GM19025 (cell line): Measurements from ENCODE around the gene MIAT.

Source experiments
- ATAC-seq: cut with Tn5 transposase; IDR thresholded peaks from one replicate; pipeline ENCODE4 v1.9.1; 2021; ENCODE audit warnings: mild to moderate bottlenecking, low read depth, moderate library complexity; ENCODE audit not compliant: unreplicated experiment

The MIAT gene

DNA sequence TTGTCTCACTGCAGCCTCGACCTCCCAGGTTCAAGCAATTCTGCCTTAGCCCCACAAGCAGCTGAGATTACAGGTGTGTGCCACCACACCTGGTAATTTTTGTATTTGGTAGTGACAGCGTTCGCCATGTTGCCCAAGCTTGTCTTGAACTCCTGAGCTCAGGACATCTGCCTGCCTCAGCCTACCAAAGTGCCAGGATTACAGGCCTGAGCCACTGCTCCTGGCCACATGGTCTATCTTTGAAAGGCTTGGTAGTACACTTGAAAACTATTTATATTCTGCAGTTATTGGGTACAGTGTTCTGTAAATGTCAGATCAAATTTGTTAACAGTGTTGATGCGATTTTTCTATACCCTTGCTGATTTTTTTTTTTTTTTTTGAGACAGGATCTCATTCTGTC is 26.1 kb upstream of the MIAT start:
- no peak for ATAC-seq

DNA sequence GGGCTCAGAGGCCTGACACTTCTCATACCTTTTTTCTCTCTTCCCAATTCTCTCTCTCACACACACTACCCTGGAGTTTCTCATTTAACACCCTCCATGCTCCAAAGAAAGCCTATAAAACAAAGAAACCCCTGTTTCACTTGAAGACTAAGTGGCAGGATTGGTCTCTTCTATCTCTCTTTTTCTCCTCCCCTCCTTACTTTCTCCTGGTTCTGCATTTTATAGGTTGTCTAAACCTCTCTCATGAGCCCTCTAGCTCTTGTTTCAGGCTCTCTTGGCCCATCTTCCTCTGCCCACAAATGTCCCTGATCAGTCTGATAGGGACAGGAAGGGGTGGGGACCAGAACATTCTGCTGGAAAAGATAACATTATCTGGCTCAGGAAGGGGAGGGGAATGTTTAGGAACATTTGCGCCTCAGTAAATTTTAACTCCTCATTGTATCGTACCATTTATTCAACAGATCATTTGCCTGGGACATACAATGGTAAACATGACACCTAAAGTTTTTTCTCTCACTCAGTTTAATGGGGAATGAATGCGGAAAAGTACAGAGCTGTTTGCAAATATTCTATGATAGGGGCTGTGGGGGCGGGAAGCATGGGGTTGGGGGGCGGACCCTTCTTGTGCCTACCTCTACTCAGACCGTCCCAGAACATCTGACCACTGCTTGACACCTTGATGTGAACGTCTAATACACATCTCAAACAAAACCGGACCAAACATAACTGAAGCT is 24.8 kb upstream of the MIAT start:
- no peak for ATAC-seq

DNA sequence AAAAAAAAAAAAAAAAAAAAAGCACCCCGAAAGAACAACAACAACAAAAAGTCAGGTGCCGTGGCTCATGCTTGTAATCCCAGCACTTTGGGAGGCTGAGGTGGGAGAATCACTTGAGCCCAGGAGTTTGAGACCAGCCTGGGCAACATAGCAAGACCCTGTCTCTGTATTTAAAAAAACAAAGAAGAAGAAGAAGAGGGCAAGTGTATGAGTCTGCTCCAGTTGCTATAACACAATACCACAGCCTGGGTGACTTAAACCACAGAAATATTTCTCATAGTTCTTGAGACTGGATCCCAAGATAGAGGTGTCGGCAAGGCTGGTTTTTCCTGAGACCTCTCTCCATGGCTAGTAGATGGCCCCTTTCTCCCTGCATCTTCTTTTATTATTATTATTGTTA is 23.2 kb upstream of the MIAT start:
- ATAC-seq: no peak

DNA sequence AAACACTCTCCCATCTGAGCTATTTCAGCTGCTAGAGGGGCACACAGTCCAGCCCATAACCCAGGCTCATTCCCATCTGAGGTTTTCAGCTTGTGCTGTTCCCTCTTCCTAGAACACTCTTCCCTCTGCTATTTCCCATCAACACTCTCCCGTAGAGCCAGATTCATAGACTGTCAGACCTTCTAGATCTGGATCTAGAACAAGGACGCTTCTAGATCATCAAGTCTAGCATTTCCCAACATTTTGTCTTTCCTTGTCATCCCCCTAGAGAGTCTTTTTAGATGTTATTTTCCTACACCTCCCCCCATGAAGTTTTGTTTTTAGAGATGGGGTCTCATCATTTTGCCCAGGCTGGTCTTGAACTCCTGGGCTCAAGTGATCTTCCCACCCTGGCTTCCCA is 22.3 kb upstream of the MIAT start:
- no peak for ATAC-seq

DNA sequence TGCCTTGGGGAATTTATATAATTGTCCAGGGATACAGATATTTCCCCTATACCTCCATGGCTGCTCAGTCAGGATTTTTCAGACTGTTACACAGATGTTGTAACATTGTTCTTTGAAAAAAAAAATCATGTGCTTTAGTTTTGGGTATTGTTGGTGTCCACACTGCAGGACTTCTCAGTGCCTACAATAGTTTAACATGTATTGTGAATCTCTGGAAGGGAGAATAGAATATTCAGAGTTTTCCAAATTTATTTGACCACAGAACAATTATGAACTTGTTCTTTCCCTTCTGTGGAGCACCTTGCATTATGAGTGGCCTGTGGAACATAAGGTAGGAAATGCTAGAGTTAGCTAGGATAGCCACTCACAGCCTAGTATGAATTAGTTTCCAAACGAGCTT is 21.1 kb upstream of the MIAT start:
- no peak for ATAC-seq

DNA sequence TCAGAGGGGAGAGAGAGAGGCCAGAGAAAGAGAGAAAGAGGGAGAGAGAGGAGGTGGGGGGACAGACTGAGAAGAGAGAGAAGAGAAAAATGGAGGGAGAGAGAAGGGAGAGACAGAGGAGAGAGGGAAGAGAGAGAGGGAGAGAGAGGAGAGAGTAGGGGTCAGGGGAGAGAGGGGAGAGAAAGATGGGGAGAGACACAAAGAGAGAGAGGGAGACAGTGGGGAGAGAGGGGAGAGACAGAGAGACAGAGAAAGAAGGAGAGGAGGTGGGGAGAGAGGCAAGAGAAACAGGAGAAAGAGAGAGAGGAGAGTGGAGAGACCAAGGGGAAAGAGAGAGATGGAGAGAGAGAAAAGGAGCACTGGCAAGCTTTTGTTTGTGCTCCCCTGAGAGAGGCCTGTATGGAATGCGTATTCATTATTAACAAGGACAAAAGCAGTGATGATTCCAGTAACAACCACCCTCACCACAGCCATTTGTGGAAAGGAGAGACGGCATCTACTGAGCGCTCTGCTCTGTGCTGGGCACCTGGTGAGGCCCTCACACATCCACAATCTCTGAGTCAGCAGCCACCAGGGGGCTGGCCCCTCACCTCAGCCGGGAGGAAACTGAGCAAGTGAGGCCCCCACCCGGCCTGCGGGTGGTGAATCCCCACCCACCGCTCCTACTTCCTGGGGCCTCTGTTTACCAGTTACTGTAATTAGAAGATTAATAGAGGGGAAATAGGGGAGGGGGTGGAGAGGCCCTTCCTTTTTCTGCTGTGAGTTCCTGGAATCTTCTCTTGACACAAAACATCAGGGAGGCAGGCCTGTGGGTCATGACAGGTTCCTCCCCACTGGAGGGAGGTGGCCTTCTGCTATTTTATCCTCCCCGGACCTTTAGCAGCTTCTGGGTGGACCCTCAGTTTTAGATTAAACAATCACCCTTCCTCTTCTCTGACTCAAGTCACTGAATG is 14.6 kb upstream of the MIAT start:
- no peak for ATAC-seq

DNA sequence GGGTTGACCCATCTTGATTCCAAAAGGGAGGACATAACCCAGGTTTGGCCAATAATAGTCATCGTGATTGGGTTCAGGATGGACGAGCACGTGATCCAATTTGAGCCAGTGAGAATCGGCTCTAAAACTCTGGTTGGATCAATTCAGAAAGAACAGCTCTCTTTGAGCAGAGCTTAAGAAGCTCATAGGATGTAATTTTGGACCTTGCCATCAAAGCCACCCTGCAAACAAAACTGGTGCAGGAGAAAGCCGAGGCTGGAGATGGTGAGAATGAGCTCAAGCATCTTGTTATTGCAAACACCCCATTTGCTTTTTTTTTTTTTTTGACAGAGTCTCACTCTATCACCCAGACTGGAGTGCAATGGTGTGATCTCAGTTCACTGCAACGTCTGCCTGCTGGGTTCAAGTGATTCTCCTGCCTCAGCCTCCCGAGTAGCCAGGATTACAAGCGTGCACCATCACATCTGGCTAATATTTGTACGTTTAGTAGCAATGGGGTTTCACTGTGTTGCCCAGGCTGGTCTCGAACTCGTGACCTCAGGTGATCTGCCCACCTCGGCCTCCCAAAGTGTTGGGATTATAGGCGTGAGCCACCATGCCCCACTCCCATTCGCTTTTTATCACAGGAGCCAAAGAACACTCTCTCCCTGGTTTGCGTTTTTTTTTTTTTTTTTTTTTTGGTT is 13.8 kb upstream of the MIAT start:
- ATAC-seq: no peak

DNA sequence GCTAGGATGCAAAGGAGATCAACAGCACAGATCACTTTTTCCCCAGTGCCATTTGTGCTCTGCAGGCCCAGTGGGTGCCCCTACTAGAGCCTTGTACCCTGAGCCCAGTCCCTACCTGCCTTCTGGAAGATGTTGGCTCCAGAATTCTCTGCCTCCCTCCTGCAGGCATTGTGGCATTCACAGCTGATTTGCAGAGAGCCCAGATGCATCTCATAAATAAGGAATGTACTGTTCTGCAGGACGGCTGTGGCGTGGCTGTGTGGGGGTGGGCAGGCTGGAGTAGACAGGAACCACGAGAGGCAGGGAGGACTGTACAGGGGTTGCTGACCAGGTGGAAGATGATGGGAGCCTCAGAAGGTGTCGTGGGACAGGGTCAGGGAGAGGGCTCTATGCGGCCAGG is 11.2 kb upstream of the MIAT start:
- no peak for ATAC-seq

DNA sequence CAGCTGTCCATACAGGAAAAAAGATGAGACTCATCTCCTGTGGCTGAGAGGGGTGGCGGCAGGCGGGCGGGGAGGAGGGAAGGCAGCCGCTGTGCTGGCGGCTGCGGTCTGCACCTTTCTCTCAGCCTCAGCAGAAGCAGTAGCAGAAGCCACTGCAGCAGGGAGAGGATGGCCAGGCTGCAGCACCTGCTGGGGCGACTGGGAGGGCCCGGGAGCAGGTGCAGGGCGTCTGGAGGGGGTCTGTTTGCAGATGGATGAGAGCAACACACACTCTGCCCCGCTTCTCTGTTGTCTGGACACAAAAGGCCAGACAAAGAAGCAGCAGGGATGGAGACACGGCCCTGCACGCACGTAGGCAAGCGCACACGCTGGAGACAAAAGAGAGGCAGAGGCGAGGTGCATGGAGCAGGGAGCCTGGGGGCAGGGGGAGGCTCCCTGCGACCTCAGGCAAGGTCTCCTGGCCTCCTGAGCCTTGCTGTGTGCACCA is 9.3 kb upstream of the MIAT start:
- ATAC-seq: no peak

DNA sequence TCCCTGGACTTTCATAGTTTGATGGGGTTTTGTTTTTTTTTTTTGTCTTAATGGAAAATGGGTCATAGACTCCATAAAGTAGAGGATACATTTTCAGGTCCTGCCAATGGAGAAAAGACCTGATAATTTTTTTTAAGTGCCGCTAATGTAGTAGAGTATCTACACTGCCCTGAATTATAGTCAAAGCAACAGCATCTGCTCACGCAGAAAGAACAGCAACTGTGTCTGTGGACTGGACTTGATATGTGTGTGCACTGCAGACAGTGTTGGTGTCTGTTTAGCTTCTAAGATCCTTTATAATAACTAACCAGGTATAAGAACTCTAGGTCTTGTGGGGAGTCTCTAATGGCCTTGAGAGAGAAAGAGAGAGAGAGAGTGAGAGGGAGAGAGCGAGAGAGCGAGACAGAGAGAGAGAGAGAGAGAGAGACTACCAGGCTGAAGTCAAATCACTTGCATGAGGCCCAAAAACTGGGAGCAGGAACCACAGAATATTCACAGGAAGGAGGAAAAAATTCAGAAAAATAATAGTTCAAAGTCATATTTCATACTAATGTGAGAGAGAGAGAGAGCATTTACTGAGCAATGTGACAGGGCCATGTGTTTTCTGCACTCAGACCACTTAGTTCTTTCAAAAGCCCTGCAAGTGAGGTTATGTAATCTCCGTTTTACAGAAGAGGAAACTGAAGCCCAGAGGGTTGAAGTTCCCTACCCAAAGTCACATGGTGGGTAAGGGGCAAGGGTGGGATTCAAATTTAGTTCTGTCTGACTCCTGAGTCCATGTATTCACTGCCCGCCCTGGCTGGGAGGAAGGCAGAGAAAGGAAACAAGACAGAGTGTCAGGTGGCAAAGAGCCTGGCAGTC is 8.6 kb upstream of the MIAT start:
- ATAC-seq: no peak

DNA sequence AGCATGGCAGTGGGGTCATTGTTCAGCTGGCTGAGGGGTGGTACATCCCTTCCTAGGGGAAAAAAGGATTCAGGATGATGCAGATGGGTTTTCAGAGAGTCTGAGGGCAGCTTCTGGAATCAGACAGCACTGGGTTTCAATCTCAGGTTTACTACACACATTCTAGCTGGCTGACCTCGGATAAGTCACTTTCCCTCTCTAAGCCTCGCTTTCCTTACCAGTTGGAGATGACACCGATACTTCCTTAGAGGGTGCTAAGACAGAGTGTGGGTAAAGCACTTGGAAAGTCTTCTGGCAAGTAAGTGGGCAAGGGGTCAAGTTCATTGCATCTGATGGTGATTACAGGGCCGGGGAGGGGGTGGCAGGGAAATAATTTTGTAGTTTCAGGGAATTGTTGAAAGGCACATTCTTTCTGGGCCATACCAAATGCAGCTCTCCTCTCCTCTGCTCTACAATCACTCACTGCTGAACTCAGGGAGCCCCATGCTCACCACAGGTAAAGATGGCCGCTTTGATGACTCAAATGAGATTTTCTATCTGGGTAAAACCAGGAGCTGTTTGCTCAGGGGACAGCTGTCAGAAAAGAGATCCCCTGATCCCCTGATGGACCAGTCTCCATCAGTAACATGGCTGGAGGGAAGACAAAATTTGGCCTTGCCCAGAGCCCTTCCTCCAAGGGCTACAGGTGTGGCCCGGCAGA is 6.5 kb upstream of the MIAT start:
- no peak for ATAC-seq

DNA sequence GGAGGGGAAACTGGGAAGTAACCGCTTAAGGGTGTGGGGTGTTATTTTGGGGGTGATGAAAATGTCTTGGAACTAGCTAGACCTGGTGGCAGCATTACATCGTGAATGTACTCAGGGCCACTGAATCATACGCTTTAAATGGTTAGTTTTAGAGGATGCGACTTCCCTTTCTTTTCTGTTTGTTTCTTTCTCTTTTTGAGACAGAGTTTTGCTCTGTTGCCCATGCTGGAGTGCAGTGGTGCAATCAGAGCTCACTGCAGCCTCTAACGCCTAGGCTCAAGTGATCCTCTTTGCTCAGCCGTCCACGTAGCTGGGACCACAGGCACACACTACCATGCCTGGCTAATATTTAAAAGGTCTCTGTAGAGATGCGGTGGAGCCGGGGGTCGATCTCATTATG is 5.6 kb upstream of the MIAT start:
- ATAC-seq: no peak

DNA sequence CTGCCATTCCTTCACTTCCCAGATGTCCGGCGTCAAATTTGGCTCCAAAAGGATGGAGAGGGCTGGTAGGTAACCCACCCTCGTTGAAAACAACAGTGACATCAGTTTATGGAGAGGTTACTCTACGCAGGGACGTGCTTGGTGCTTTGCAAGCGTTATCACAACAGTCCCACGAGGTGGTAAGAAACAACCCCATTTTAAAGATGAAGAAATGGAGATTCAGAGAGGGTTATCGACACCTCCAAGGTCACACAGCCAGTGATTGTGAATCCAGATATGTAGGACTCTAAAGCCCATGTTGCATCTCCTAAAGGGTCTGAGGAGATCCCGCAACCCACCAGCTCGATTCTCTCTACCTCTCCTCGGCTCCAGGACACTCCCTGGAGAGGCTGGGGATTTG is 773 bp downstream of the MIAT start:
- ATAC-seq: no peak

DNA sequence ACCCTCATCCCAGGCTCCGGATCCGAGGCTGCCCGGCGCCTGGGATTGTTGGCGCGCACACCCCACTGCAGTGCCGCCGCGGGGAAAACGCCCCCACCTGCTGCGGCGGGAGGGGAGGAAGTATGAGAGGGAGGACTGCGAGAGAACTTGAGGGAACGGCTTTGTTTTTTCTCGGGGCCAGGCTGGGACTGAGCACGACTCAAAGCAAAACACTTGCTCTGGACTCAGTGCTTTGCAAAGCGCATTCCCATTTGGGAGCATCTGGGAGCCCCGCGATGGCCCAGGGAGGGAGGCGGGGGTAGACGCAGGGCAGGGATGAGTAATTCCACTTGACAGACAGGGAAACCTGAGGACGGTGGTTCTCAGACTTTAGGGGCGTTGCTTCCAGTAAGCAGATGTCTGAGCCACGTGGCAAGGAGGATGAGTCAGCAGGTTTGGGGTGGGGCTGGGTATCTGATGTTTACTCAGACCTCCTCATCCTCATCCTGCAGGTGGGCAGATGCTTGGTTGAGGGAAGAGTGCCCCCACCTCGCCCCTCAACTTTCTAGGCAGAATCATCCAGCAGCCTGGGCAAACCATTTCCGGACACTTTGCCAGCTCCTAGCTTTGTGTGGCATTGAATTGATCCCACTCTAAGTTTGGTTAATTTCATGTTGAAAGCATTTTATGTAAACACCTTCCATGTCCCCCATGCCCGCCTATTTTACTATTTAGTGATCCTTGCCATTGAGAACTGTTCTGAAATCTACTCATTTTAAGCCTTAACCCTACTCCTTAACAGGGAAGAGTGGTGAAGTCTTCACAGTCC is 1.5 kb downstream of the MIAT start:
- ATAC-seq: peak; percentile 49

DNA sequence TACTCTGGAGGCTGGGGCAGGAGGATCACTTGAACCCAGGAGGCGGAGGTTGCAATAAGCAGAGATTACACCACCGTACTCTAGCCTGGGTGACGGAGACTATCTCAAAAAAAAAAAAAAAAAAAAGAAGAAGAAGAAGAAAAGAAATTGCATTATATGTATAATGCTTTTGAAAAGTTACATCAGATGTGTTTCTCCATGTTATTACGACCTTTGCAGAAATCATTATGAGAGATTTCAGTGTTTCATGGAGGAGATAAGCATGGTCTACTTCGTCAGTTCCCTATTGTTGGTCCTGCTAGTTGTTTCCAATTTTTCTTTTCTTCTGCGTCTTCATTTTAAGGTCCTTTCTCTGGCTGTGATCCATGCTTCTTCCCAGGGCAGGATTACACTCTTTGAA is 3.0 kb downstream of the MIAT start:
- ATAC-seq: no peak

DNA sequence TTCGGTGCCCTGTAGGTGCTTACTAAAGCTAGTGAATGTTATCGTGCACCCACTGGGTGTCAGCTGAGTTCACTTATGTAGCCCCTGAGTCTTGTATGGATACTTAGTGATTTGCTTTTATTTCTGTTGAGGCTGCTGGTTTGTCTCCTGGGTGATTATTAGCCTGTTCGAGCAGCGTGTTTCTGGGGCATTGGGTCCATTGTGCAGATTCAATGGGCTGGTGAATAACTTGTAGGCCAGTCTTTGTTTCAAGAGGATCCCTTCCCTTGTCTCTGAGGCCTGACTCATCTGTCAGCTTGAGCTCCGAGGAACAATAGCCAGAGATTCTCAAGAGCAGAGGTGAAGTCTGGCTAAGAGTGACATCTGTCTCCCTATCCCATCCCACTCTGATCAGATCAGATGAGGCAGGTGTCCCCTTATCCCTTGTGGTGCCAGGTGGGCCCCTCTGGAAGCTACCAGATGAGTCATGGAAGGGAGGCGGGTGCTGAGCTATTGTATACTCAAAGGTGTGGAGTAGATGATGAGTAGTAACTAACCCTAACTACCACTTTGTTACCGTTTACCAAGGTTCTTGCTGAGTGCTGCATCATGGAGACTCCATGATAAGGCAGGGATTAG is 3.7 kb downstream of the MIAT start:
- ATAC-seq: no peak

DNA sequence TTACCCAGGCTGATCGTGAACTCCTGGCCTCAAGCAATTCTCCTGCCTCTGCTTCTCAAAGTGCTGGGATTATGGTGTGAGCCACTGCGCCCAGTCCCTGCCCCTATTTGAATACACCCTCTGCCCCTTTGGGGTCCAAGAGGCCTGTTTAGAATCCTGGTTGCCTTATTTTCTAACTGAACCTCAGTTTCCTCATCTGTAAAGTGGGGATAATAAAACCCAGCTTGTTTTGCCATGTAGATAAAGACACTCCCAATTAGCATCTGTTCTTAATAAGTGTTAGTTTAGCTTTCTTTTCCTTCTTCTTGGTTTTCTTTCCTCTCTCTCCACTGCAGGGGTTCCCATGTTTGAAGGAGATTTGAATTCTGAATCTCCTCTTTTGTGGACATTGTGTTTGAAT is 4.8 kb downstream of the MIAT start:
- no peak for ATAC-seq

DNA sequence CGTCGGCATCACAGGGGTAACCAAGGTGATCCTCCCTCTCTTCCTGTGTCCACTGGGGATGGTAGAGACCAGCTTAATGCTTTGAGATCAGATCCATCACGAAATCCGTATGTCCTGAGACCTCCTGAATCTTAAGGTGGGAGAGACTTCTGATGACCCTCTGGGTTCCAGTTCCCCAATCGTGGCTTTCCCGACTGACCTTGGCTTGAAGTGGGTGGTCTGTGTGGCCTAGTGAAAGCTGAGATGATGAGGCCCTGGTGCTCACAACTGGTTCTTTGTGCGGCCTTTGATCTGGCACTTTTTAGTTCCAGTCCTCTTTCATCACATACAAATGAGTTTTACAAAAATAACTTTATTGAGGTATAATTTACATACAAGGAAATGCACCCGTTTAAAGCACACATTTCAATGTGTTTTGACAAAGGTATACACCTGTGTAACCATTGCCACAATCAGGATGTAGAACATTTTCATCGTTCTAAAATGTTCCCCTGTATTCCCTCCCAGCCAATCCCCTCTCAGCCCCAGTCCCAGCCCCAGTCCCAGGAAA is 6.1 kb downstream of the MIAT start:
- no peak for ATAC-seq
